Right lobe of liver (tissue), 4 donors: ENCODE data around the gene TRAF4.
"Not testable (repeated sequence)": the region's sequence is repeated elsewhere in the genome, so short reads cannot be mapped to it uniquely, and the experiment has no call there.

Experiments
- CTCF ChIP-seq, 4 donors: fragments of 200-600 bp in 3 of 4; fragments of 450-650 bp in 1 of 4; IDR thresholded peaks; one replicate each; pipeline versions ENCODE4 v1.5.1 to v1.8.0; 2016 to 2022; ENCODE audit warnings: antibody characterized with exemption in 4 of 4, mild to moderate bottlenecking in 2 of 4
- POLR2A ChIP-seq: fragments of 450-650 bp; IDR thresholded peaks from one replicate; pipeline ENCODE4 v1.6.1; 2017; ENCODE audit warnings: antibody characterized with exemption, mild to moderate bottlenecking
- donor health status: DM: no; HTN: no; CAD: no.
- donor health status: DM: no; HTN: no; CAD: no.
- donor health status: DM: no; HTN: yes; CAD: no.

- TF ChIP-seq CTCF (IDR thresholded peaks at IDR 0.05); POLR2A: not testable (repeated sequence)
These were observed 22.8 kb upstream of the TRAF4 start for GRCh38 chr17:28720997-28721329.
